HG02623 (cell line): ENCODE data around the gene PARD3.
"Not testable (repeated sequence)": the region's sequence is repeated elsewhere in the genome, so short reads cannot be mapped to it uniquely, and the experiment has no call there.

Source experiments
- ATAC-seq: cut with Tn5 transposase; IDR thresholded peaks from one replicate; pipeline ENCODE4 v1.9.1; 2021; ENCODE audit warnings: moderate library complexity; ENCODE audit not compliant: unreplicated experiment

PARD3 gene

GRCh38 chr10:34768972-34769330, 46.1 kb downstream of the PARD3 start:
- no peak for ATAC-seq

GRCh38 chr10:34768261-34768971, 46.7 kb downstream of the PARD3 start:
- no peak for ATAC-seq

- no peak for ATAC-seq
Measured at GRCh38 chr10:34766811-34767494, 48.1 kb downstream of the PARD3 start.

- ATAC-seq = no peak
Measured at GRCh38 chr10:34766266-34766600, 48.9 kb downstream of the PARD3 start.

DNA sequence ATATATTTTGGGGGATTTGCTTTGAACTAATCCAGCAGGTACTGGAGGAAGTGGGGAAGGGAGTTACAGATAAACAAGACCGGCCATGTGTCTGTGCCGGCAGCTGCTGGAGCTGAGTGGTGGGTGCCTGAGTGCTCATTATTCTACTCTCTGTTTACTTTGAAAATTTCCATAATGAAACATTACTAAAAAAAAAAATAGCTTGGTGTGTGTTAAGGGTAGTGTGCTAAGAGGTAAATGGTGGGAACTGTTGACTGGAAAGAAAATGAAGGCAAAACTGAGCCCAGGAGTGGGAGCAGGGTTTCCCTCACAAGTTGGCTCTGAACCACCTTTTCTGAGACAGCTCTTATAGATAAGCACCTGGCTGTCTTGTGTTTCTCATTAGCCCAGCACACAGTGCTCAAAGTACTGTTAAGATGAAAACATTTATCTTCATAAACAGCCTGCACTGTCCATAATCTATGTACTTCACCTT, 50.6 kb downstream of the PARD3 start:
- ATAC-seq = no peak

GRCh38 chr10:34762603-34763299, 52.3 kb downstream of the PARD3 start:
- ATAC-seq = no peak

DNA sequence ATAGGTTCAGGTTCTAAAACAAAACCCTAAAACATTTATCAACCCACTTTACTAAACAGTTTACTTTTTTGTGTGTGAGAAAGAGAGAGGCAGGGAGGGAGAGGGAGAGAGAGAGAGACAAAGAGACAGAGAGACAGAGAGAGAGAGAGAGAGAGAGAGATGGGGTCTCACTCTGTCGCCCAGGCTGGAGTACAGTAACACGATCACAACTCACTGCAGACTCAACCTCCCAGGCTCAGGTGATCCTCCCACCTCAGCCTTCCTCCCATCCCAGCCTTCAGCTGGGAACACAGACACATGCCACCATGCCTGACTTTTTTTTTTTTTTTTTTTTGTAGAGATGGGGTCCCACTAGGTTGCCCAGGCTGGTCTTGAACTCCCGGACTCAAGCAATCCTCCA, 52.9 kb downstream of the PARD3 start:
- ATAC-seq = no peak

- no peak for ATAC-seq
Measured at GRCh38 chr10:34761453-34761852, 53.6 kb downstream of the PARD3 start.

- no peak for ATAC-seq
Measured at GRCh38 chr10:34760606-34761005, 54.5 kb downstream of the PARD3 start.

DNA sequence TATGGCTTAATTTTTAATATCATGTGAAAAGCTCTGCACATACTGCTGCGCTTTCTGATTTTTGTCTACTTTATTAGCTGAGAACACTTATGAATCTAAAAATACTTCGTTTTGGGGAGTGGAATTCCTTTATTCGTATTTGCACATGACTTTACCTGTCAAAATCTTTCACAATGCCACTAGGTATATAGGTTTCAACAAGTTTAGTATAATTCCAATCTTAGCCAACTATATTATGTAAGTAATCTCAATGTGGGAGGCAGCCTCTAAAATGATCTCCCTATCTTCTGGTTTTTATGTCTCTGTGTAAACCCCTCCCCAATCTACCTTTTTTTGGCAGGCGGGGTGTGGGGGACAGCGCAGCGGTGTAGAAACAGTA, 55.3 kb downstream of the PARD3 start:
- ATAC-seq = no peak

- ATAC-seq = no peak
Measured at GRCh38 chr10:34759161-34759836, 55.8 kb downstream of the PARD3 start.

DNA sequence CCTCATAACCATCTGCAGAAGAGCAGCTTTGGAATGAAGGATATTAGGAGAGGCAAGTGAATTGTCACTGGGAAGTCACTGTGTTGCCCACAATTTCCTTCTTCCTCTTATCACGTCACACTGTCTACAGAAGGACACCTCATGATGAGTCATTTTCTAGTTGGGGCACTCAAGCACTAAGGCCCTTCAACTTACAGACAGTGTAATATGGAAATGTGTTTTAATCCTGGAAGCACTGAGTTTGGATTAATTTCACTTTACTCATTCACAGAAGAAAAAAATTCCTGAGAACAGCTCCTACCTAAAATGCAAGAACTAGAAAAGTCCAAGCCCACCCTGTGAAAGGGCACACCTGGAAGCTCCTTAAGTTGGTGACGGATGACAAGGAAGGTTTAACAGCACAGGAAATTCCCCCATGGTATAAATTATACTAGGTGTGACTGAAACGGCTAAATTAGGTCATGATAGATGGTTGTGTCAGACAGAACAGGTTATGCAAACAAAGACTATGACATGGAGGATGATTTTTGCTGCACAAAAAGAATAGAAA, 56.6 kb downstream of the PARD3 start:
- ATAC-seq = peak; percentile 67

DNA sequence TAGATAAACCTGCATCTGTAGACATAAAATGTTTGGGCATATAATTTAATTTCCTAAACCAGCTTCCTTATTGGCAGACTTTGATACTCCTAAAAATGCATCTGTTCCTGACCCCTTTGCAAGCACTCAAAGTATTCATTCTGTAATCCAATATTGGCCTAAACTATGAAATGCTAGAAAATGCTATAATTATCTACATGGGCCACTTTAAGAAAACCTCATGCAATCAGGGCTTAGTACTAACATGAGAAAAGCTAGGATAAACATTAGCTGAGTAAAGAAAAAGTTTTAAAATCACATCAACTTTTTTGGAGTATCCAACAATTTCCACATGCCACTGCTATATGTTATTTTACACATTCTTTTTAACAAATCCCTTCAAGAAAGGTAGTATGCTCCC, 57.2 kb downstream of the PARD3 start:
- ATAC-seq = no peak

DNA sequence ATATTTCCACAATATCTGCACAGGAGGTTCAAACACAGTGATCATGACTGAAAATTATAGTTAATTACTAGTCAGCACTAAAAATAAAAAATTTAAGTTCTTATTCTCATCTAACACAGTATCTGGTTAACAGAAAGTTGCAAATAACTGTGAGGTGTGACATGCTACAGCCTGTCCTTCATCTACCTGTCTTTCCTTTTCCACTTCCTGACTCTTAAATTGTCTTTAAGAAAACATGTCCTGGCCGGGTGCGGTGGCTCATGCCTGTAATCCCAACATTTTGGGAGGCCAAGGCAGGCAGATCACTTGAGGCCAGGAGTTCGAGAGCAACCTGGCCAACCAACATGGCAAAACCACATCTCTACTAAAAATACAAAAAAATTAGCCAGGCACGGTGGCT, 57.9 kb downstream of the PARD3 start:
- not testable (repeated sequence) for ATAC-seq

DNA sequence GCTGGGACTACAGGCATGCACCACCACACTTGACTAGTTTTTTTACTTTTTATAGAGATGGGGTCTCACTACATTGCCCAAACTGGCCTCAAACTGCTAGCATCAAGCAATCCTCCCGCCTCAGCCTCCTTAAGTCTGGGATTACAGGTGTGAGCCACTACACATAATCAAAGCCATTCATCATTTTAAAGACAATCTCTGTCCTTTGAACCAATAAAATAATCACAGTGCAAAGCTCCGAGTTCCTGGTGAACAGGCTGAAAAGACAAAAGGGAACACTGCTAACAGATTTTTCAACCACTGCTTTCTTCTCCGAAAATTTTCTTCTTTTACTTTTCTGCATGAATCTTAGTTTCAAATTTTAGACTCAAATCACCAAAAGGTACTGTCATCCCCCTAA, 58.5 kb downstream of the PARD3 start:
- no peak for ATAC-seq

GRCh38 chr10:34753014-34753757, 61.9 kb downstream of the PARD3 start:
- no peak for ATAC-seq

DNA sequence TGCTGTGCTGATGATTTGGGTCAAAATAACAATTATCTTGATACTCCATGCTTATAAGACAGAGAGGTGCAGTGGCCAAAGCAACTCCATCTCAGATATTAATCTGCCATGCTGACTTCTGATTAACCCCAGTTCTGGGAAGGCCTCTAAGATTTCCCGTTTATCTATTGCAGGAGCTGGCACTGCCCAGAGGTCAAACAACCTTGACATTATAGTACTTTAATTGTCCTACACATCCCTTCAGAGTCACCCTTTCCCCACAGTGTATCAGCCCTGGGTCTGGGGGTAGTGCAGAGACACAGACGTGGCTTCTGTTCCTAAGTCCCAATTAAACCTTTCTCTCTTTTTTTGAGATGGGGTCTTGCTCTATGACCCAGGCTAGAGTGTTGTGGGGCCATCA, 63.8 kb downstream of the PARD3 start:
- no peak for ATAC-seq

DNA sequence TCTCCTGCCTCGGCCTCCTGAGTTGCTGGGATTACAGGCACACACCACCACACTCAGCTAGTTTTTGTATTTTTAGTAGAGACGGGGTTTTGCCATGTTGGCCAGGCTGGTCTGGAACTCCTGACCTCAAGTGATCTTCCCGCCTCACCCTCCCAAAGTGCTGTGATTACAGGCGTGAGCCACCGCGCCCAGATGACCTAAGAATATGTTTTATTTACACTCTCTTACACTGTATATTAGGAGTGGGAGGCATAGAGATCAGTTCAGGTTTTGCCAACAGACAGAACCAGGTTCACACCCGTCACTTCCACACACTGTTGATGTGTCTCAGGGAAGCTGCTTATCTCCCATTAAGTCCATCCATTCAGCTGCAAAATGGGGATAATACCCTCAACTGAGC, 64.3 kb downstream of the PARD3 start:
- not testable (repeated sequence) for ATAC-seq

DNA sequence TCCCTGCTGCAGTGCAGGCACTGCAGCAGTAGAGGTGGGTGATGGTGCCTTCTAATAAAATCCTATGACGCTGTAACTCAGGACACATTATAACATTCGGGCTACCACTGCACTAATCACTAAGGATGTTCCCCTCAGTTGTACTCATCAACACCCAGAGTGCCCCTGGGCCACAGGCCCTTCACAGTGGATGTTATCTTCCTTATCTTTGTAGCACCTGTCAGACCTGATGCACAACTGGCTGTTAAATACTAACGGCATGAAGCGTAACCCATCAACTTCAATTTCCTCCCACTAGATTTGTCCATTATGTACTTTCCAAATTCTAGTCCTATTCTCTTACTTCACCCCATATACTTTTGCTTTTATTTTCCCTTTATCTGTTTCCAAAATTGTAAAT, 66.3 kb downstream of the PARD3 start:
- ATAC-seq = no peak

GRCh38 chr10:34748357-34748756, 66.7 kb downstream of the PARD3 start:
- no peak for ATAC-seq

DNA sequence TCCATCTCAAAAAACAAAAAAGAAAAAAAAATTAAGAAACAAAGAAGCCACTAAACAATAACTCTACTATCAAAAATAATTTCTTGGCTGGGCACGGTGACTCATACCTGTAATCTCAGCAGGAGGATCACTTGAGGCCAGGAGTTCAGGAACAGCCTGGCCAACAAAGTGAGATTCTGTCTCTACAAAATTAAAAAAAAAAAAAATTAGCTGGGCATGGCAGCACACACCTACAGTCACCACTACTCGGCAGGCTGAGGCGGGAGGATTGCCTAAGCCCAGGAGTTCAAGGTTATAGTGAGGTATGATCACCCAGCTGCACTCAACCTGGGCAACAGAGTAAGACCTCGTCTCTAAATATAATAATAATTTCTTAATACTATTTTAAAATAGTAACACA, 69.0 kb downstream of the PARD3 start:
- ATAC-seq = no peak
